HepG2 (cell line): ENCODE data around the gene SCAI. TPM values are rescaled to one million over a fixed set of nuclear protein-coding genes. Genes with fewer than 3 reads are reported as not detected.
A peak's percentile ranks its signal among the peaks of the same experiment; 100 is the strongest.

ENCODE experiments used
- ADNP ChIP-seq: sonication (generic); formaldehyde crosslinking; IDR thresholded peaks from 2 replicates; pipeline ENCODE4 v1.4.0; 2020; ENCODE audit warnings: missing genetic modification reagents
- FOXJ3 ChIP-seq: sonication (generic); formaldehyde crosslinking; IDR thresholded peaks from 2 replicates; pipeline ENCODE4 v1.4.0; 2020; ENCODE audit warnings: missing genetic modification reagents, mild to moderate bottlenecking, borderline replicate concordance
- FOXM1 ChIP-seq: sonication (generic); formaldehyde crosslinking; IDR thresholded peaks from 2 replicates; pipeline ENCODE4 v1.5.0; 2020; ENCODE audit warnings: missing genetic modification reagents
- GABPA ChIP-seq, 2 experiments: IDR thresholded peaks; 2 replicates each; pipeline ENCODE4 v1.6.1; 2011 to 2016; ENCODE audit warnings: low read depth in 2 of 2, low read length in 1 of 2, missing biosample characterization in 1 of 2, missing genetic modification characterization in 1 of 2
- NCOR1 ChIP-seq: fragments of 200-600 bp; sonication (generic); IDR thresholded peaks from 2 replicates; pipeline ENCODE4 v1.7.0; 2017; ENCODE audit warnings: antibody characterized with exemption, low read length, borderline replicate concordance
- NFE2L1 ChIP-seq: sonication (generic); formaldehyde crosslinking; IDR thresholded peaks from 2 replicates; pipeline ENCODE4 v1.4.0; 2020; ENCODE audit warnings: missing genetic modification reagents, mild to moderate bottlenecking, borderline replicate concordance
- NFYB ChIP-seq: sonication (generic); formaldehyde crosslinking; IDR thresholded peaks from 2 replicates; pipeline ENCODE4 v1.4.0; 2020; ENCODE audit warnings: missing genetic modification reagents
- RXRA ChIP-seq: sonication (generic); formaldehyde crosslinking; IDR thresholded peaks from 2 replicates; pipeline ENCODE4 v1.5.1; 2020; ENCODE audit warnings: missing genetic modification reagents
- SMAD1 ChIP-seq: sonication (generic); formaldehyde crosslinking; IDR thresholded peaks from 2 replicates; pipeline ENCODE4 v1.4.0; 2020; ENCODE audit warnings: missing genetic modification reagents, low read depth, mild to moderate bottlenecking, borderline replicate concordance
- SP5 ChIP-seq: IDR thresholded peaks from 2 replicates; pipeline ENCODE4 v1.6.1; 2016; ENCODE audit warnings: low read depth, borderline replicate concordance
- ZBTB3 ChIP-seq: sonication (generic); formaldehyde crosslinking; IDR thresholded peaks from 2 replicates; pipeline ENCODE4 v1.4.0; 2020; ENCODE audit warnings: low read depth, mild to moderate bottlenecking, moderate library complexity, missing genetic modification reagents, borderline replicate concordance
- ZNF296 ChIP-seq: sonication (generic); formaldehyde crosslinking; conservative IDR thresholded peaks from 2 replicates; pipeline ENCODE4 v1.5.0; 2020; ENCODE audit warnings: mild to moderate bottlenecking, missing genetic modification reagents
- ZNF343 ChIP-seq: sonication (generic); formaldehyde crosslinking; IDR thresholded peaks from 2 replicates; pipeline ENCODE4 v1.4.0; 2020; ENCODE audit warnings: mild to moderate bottlenecking, missing genetic modification reagents
- ZNF382 ChIP-seq: sonication (generic); formaldehyde crosslinking; IDR thresholded peaks from 2 replicates; pipeline ENCODE4 v1.5.0; 2020; ENCODE audit warnings: missing genetic modification reagents, mild to moderate bottlenecking, borderline replicate concordance
- ZNF446 ChIP-seq: sonication (generic); formaldehyde crosslinking; IDR thresholded peaks from 2 replicates; pipeline ENCODE4 v1.5.0; 2020; ENCODE audit warnings: mild to moderate bottlenecking, missing genetic modification reagents
- ZNF674 ChIP-seq: sonication (generic); formaldehyde crosslinking; IDR thresholded peaks from 2 replicates; pipeline ENCODE4 v1.5.0; 2020; ENCODE audit warnings: low read depth, mild to moderate bottlenecking, missing genetic modification reagents
- ZNF761 ChIP-seq: sonication (generic); formaldehyde crosslinking; conservative IDR thresholded peaks from 2 replicates; pipeline ENCODE4 v1.4.0; 2020; ENCODE audit warnings: mild to moderate bottlenecking, missing genetic modification reagents
- ZNF790 ChIP-seq: sonication (generic); formaldehyde crosslinking; IDR thresholded peaks from 2 replicates; pipeline ENCODE4 v1.8.0; 2022; ENCODE audit warnings: missing genetic modification reagents, mild to moderate bottlenecking, borderline replicate concordance
- polyA plus RNA-seq, 8 experiments: library from polyadenylated mRNA; depleted of rRNA in 3 of 8; stranded (reverse) in 7 of 8; unstranded in 1 of 8; fragments of >200 nt; fragmentation: Illumina TruSeq in 4 of 8; extraction: Trizol in 4 of 8; gene quantifications; 2 replicates each; pipeline versions ENCODE4 v1.2.1 to v1.2.3, GENCODE V29; 2011 to 2016; ENCODE audit warnings: low read depth in 4 of 8, missing spikeins in 1 of 8, mixed read lengths in 1 of 8; ENCODE audit not compliant: insufficient read depth in 1 of 8
- total RNA-seq, 5 experiments: library from RNA; depleted of rRNA; stranded (reverse); fragments of >200 nt; fragmentation: Illumina TruSeq; extraction: Trizol; gene quantifications; 2 replicates each; pipeline ENCODE4 v1.2.3, GENCODE V29; 2016; ENCODE audit warnings: low read depth in 1 of 5
- TF ChIP-seq, protein P1 (sequence below): sonication (generic); formaldehyde crosslinking; IDR thresholded peaks from 2 replicates; pipeline ENCODE4 v1.5.1; 2020; ENCODE audit warnings: mild to moderate bottlenecking, missing genetic modification reagents, moderate library complexity
- TF ChIP-seq, protein P2 (sequence below): sonication (generic); formaldehyde crosslinking; IDR thresholded peaks from 2 replicates; pipeline ENCODE4 v1.8.0; 2022; ENCODE audit warnings: mild to moderate bottlenecking, missing genetic modification reagents, borderline replicate concordance
- TF ChIP-seq, protein P3 (sequence below): sonication (generic); formaldehyde crosslinking; IDR thresholded peaks from 2 replicates; pipeline ENCODE4 v1.9.0; 2022; ENCODE audit warnings: missing genetic modification reagents, mild to moderate bottlenecking, borderline replicate concordance

SCAI gene
- total and polyA plus RNA-seq, 2 of the 13 experiments (the other 11 are each of a cell fraction or from before 2014, with no cell fraction given), result 4.4 to 8.4 TPM

DNA sequence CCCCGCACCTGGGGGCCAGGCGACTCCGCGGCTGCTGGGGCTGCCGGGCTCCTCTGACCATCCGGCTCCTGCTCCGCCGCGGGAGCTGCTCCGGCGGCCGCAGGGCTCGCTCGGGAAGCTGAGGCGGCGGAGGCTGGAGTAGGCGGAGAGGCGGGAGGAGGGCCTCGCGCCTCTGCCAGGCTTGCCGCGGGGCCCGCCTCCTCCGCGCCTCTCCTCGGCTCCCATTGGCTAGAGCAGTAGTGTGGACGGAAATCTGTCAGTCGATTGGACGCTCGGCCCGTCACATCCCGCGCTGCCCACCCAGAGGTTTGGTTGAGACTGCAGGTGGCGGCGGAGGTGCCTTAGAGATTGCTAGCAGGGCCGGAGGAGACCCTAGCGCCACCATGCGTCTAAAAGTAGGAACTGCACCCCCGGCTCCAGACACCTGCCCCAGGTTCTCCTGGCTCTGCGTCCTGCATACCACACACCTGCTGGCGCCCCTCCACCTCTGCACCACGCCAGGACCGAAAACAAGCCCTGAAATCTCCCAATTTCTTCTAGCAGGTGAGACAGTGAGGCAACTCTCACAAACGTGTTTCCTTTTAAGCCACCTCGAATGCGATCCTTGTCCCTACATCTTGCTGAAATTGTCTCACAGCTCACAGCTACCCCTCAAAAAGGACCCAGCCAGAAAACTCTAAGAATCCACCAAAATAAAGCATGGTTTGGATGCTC, at the start of gene SCAI (continued):
- TF ChIP-seq ZNF761 (CRISPR knock-in tag) (0 out of 2 replicates have a peak, but pooled peaks have one; percentile 26), ZBTB3 (no peak), ZNF343 (CRISPR knock-in tag) (no peak), ZNF382 (no peak), NFYB (CRISPR knock-in tag) (peak; percentile 93), SP5 (CRISPR knock-in tag) (no peak; the same call in 1 of the 2 replicates), SMAD1 (CRISPR knock-in tag) (no peak), ZNF790 (CRISPR knock-in tag) (no peak), FOXM1 (no peak), ZNF446 (CRISPR knock-in tag) (no peak), ZNF674 (CRISPR knock-in tag) (no peak), RXRA (CRISPR knock-in tag) (no peak; the same call in none of the 2 replicates), GABPA (IDR thresholded peaks at IDR 0.05; ENCODE audit: low read depth, low read length) (peak; percentile 23; the same call in 1 of the 2 replicates), GABPA (CRISPR knock-in tag; IDR thresholded peaks at IDR 0.05; ENCODE audit: low read depth) (peak; percentile 55), NCOR1 (no peak; the same call in 1 of the 2 replicates), ADNP (CRISPR knock-in tag) (no peak), NFE2L1 (no peak), FOXJ3 (no peak), ZNF296 (CRISPR knock-in tag) (no peak)
- TF ChIP-seq, protein P1, sequence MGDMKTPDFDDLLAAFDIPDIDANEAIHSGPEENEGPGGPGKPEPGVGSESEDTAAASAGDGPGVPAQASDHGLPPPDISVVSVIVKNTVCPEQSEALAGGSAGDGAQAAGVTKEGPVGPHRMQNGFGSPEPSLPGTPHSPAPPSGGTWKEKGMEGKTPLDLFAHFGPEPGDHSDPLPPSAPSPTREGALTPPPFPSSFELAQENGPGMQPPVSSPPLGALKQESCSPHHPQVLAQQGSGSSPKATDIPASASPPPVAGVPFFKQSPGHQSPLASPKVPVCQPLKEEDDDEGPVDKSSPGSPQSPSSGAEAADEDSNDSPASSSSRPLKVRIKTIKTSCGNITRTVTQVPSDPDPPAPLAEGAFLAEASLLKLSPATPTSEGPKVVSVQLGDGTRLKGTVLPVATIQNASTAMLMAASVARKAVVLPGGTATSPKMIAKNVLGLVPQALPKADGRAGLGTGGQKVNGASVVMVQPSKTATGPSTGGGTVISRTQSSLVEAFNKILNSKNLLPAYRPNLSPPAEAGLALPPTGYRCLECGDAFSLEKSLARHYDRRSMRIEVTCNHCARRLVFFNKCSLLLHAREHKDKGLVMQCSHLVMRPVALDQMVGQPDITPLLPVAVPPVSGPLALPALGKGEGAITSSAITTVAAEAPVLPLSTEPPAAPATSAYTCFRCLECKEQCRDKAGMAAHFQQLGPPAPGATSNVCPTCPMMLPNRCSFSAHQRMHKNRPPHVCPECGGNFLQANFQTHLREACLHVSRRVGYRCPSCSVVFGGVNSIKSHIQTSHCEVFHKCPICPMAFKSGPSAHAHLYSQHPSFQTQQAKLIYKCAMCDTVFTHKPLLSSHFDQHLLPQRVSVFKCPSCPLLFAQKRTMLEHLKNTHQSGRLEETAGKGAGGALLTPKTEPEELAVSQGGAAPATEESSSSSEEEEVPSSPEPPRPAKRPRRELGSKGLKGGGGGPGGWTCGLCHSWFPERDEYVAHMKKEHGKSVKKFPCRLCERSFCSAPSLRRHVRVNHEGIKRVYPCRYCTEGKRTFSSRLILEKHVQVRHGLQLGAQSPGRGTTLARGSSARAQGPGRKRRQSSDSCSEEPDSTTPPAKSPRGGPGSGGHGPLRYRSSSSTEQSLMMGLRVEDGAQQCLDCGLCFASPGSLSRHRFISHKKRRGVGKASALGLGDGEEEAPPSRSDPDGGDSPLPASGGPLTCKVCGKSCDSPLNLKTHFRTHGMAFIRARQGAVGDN (CRISPR knock-in tag), result peak; percentile 84
- TF ChIP-seq, protein P2, sequence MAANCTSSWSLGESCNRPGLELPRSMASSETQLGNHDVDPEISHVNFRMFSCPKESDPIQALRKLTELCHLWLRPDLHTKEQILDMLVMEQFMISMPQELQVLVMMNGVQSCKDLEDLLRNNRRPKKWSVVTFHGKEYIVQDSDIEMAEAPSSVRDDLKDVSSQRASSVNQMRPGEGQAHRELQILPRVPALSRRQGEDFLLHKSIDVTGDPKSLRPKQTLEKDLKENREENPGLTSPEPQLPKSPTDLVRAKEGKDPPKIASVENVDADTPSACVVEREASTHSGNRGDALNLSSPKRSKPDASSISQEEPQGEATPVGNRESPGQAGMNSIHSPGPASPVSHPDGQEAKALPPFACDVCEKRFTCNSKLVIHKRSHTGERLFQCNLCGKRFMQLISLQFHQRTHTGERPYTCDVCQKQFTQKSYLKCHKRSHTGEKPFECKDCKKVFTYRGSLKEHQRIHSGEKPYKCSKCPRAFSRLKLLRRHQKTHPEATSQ, result no peak
- TF ChIP-seq, protein P3, sequence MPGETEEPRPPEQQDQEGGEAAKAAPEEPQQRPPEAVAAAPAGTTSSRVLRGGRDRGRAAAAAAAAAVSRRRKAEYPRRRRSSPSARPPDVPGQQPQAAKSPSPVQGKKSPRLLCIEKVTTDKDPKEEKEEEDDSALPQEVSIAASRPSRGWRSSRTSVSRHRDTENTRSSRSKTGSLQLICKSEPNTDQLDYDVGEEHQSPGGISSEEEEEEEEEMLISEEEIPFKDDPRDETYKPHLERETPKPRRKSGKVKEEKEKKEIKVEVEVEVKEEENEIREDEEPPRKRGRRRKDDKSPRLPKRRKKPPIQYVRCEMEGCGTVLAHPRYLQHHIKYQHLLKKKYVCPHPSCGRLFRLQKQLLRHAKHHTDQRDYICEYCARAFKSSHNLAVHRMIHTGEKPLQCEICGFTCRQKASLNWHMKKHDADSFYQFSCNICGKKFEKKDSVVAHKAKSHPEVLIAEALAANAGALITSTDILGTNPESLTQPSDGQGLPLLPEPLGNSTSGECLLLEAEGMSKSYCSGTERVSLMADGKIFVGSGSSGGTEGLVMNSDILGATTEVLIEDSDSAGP (CRISPR knock-in tag), result peak; percentile 67
